Posterior vena cava (tissue), 2 donors: ENCODE data around the gene NADSYN1. TPM values are rescaled to one million over a fixed set of nuclear protein-coding genes. Genes with fewer than 3 reads are reported as not detected.

Experiments used
- DNase-seq: peaks from one replicate; pipeline ENCODE4 v3.0.0-alpha.2; 2020; ENCODE audit warnings: low spot score
- intact Hi-C, 2 donors: fragments of 100-400 bp; cut with DNase I; formaldehyde crosslinking; loops; one replicate each; pipeline versions ENCODE4 v1.14.1 to v1.14.2; 2022 to 2023
- total RNA-seq, 2 donors: library from RNA; stranded (reverse); fragmentation: NEBNext Ultra II Directional; extraction: Animal tissue kit (Norgen Biotek cat#: 25700); gene quantifications; one replicate each; pipeline ENCODE4 v1.2.1, GENCODE V29; 2021
- donor health status: DM: yes; HTN: yes; CAD: no.
- donor health status: DM: yes; HTN: yes; CAD: no.

NADSYN1 gene
- total RNA-seq, 2 donors from 2014 or later: 38.7 to 48.1 TPM

- intact Hi-C loops: no loop called here
Measured at GRCh38 chr11:71482746-71483364, 29.9 kb downstream of the NADSYN1 start.

DNA sequence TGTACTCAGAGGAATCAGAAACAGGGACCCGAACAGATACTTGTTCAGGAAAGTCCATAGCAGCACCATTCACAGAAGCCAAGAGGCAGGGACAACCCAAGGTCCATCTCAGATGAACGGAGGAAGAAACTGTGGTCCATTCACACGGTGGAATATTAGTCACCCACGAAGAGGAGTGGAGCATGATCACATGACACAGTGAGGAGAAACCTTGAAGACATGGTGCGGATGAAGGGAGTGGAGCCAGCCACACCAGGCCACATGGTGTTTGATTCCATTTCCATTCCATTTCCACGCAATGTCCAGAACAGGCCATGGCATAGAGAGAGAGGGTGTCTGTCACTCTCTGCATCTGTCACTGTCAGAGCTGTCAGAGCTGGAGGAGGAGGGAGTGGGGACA is 30.7 kb downstream of the NADSYN1 start:
- DNase-seq: peak; percentile 12
- intact Hi-C loops: no loop called here

More at GRCh38 chr11:71482746-71483364, 29.9 kb downstream of the NADSYN1 start:
- DNase-seq: no peak

- peak; percentile 69 for DNase-seq
- intact Hi-C loops: no loop called here
Measured at GRCh38 chr11:71484248-71485062, 31.5 kb downstream of the NADSYN1 start.

- peak; percentile 24 for DNase-seq
- intact Hi-C loops: no loop called here
Measured at GRCh38 chr11:71485063-71485399, 32.0 kb downstream of the NADSYN1 start.

- DNase-seq: peak; percentile 62
- intact Hi-C loops: no loop called here
Measured at GRCh38 chr11:71485466-71485865, 32.5 kb downstream of the NADSYN1 start.

- DNase-seq: peak; percentile 7
- intact Hi-C loops: no loop called here
Measured at GRCh38 chr11:71486320-71486719, 33.3 kb downstream of the NADSYN1 start.

DNA sequence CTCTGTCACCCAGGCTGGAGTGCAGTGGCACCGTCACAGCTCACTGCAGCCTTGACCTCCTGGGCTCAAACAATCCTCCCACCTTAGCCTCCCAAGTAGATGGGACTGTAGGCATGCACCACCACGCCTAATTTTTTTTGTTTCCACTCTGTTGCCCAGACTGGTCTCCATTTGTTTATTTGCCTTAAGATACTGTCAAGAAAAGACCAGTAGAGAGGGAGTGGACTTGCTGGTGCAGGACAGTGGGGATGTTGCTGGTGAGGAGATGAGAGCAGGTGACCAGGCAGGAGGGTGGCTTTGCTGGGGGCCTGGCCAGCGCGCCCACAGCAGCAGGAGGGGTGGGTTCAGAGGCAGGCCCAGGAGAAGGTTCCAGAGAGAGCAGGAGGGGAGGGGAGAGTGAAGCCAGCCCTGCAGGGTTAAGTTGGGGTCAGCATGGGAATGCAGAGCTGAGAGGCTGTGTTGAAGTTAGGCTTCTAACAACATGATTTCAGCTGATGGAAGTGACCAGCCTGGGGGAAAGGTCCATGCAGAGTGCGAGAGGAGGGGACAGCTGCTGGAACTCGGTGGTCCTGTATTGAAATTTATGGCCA is 35.8 kb downstream of the NADSYN1 start:
- intact Hi-C loops: no loop called here
- DNase-seq: peak; percentile 41

DNA sequence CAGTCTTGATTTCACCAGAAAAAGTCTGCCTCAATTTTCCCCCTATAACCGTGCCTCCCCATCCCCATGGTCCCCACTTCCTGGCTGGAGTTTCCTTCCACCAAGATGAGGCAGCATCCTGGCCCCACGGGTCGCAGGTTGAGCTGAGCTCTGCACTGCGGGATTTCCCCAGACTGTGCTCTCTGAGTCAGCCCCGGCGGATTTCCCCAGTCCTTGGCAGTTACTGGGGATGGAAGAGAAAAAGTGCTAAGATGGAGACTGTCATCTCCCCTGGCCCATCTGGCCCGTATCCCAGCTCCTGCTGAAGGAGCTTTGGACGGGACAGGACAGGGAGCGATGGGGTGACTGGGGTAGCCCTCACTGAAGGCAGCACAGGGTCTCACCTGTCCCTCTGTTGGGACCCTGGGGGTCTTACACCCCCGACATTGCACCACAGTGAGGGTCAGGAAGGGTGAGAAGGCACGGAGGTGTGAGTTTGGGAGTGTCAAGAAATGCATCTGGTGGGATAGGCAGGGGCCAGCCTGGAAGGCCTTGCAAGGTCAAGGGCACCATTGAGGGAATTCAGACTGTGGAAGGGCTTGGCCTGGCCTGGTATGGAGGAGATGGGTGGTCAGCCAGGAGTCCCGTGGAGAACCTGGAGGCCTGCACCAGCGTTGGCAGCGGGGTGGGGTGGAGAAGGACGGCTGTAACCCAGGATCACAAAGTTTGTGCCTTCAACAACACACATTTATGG is 36.5 kb downstream of the NADSYN1 start:
- peak; percentile 62 for DNase-seq
- intact Hi-C loops: no loop called here

DNA sequence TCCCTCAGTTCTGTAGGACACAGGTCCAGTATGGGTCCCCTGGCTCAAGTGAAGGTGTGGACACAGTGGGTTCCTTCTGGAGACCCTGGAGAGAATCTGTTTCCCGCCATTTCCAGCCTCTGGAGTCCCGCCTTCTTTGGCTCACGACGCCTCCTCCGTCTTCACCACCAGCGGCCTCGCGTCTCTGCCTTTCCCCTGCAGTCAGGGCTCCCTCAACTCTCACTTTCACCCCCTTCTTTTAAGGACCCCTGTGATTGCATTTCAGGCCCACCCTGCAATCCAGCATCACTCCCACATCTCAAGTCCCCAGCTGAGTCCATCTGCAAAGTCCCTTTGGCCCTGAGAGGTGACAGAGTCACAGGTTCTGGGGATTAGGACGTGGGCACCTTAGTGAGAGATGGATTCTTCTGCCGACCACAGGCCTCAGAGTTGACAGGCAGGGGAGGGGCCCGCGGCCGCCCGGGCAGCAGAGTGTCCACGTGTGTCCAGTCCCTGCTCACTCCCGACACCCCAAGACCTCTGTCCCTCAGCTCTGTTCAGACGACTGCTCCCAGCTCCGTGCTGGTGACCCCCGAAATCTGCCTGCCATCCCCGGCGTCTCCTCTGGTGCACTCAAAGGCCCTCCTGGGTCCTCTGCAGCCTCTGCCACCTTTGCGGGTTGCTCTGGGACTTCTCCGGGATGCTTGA is 37.2 kb downstream of the NADSYN1 start:
- intact Hi-C loops: no loop called here
- DNase-seq: no peak

GRCh38 chr11:71490731-71491390 is 37.9 kb downstream of the NADSYN1 start:
- intact Hi-C loops: no loop called here
- peak; percentile 67 for DNase-seq

DNA sequence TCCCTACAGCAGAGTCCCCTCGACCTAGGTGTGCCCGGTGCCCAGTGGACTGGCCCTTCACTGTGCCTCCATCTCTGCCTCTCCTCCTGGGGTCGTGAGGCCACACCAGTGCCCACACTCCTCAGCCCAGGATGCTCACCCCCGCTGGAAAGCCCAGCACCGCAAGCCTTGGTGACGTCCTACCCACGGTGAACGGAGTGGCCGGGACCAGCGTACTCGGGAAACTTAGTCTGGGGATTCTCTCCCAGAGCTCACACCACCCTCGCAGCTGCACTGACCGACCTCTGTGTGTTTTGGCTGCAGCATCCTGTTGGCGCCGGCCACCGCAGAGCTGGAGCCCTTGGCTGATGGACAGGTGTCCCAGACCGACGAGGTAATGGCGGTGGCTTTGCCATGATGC is 38.5 kb downstream of the NADSYN1 start:
- DNase-seq: peak; percentile 68

GRCh38 chr11:71491940-71492339 is 38.9 kb downstream of the NADSYN1 start:
- peak; percentile 24 for DNase-seq
- intact Hi-C loops: no loop called here

More for the DNA sequence above, 38.5 kb downstream of the NADSYN1 start:
- intact Hi-C loops: no loop called here

GRCh38 chr11:71495286-71496230 is 42.6 kb downstream of the NADSYN1 start:
- peak; percentile 55 for DNase-seq
- intact Hi-C loops: no loop called here

- intact Hi-C loops: no loop called here
- no peak for DNase-seq
Measured at GRCh38 chr11:71496421-71496820, 43.4 kb downstream of the NADSYN1 start.

GRCh38 chr11:71498091-71498490 is 45.1 kb downstream of the NADSYN1 start:
- intact Hi-C loops: no loop called here
- peak; percentile 55 for DNase-seq

DNA sequence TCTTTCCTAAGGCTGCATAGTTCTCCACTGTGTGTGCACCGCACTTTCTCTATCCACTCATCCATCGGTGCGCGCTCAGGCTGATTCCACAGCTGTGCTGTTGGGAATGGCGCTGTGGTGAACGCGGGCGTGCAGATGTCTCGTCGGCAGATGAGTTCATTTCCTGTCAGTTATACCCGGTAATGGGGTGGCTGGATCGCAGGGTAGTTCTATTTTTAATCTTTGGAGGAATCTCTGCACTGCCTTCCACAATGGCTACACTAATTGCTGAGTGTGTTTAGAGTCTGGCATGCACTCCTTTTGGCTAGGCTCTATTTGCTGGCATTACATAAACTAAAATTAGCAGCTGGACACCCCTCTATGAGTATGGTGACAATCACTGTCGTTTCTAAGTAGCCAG is 46.1 kb downstream of the NADSYN1 start:
- intact Hi-C loops: no loop called here
- DNase-seq: peak; percentile 51

GRCh38 chr11:71499546-71499945 is 46.5 kb downstream of the NADSYN1 start:
- intact Hi-C loops: no loop called here
- DNase-seq: peak; percentile 38

GRCh38 chr11:71500601-71501021 is 47.6 kb downstream of the NADSYN1 start:
- intact Hi-C loops: no loop called here
- DNase-seq: peak; percentile 44
